Astrocyte of the hippocampus (primary cell): ENCODE measurements around the gene IFI27.

ENCODE experiments used
- DNase-seq: peaks from one replicate; pipeline ENCODE4 v3.0.0; 2011; ENCODE audit warnings: low read depth, low spot score

IFI27 gene

GRCh38 chr14:94124582-94125377, 14.2 kb downstream of the IFI27 start:
- DNase-seq: no peak

GRCh38 chr14:94125659-94126418, 15.3 kb downstream of the IFI27 start:
- DNase-seq: no peak

GRCh38 chr14:94126419-94126677, 15.8 kb downstream of the IFI27 start:
- DNase-seq: no peak

- DNase-seq: no peak
Measured at GRCh38 chr14:94126800-94127199, 16.3 kb downstream of the IFI27 start.

GRCh38 chr14:94127330-94127729, 16.8 kb downstream of the IFI27 start:
- no peak for DNase-seq

GRCh38 chr14:94128216-94128839, 17.8 kb downstream of the IFI27 start:
- no peak for DNase-seq

GRCh38 chr14:94129111-94129757, 18.7 kb downstream of the IFI27 start, which contains the start of gene IFI27L2:
IFI27L2 (minus strand) TSS chr14:94129604; CDS start chr14:94129564, 40 bp downstream.
- DNase-seq: peak; percentile 92

- DNase-seq: peak; percentile 66
Measured at GRCh38 chr14:94129758-94130414, 19.4 kb downstream of the IFI27 start.

GRCh38 chr14:94132285-94132887, 21.9 kb downstream of the IFI27 start:
- DNase-seq: peak; percentile 83

- DNase-seq: no peak
Measured at GRCh38 chr14:94135476-94135875, 24.9 kb downstream of the IFI27 start.

- DNase-seq: peak; percentile 93
Measured at GRCh38 chr14:94136575-94137331, 26.2 kb downstream of the IFI27 start.

- no peak for DNase-seq
Measured at GRCh38 chr14:94138251-94138650, 27.7 kb downstream of the IFI27 start.

GRCh38 chr14:94139006-94139405, 28.5 kb downstream of the IFI27 start:
- DNase-seq: peak; percentile 59

- DNase-seq: no peak
Measured at GRCh38 chr14:94139421-94139820, 28.9 kb downstream of the IFI27 start.

GRCh38 chr14:94142247-94142646, 31.7 kb downstream of the IFI27 start:
- DNase-seq: no peak

- no peak for DNase-seq
Measured at GRCh38 chr14:94142836-94143235, 32.3 kb downstream of the IFI27 start.

GRCh38 chr14:94143239-94143638, 32.7 kb downstream of the IFI27 start:
- DNase-seq: no peak

- no peak for DNase-seq
Measured at GRCh38 chr14:94143711-94144110, 33.2 kb downstream of the IFI27 start.

GRCh38 chr14:94144765-94145164, 34.2 kb downstream of the IFI27 start:
- DNase-seq: no peak

- DNase-seq: no peak
Measured at GRCh38 chr14:94145902-94146527, 35.5 kb downstream of the IFI27 start.
